Measurements from ENCODE around the gene TSC22D3.
A peak's percentile ranks its signal among the peaks of the same experiment; 100 is the strongest.

Gene TSC22D3

GRCh38 chrX:107729558-107730297 lies 45.9 kb downstream of the TSC22D3 start:
- no peak for DNase-seq

- DNase-seq = no peak
These were observed 47.1 kb downstream of the TSC22D3 start for GRCh38 chrX:107728371-107729099.

DNA sequence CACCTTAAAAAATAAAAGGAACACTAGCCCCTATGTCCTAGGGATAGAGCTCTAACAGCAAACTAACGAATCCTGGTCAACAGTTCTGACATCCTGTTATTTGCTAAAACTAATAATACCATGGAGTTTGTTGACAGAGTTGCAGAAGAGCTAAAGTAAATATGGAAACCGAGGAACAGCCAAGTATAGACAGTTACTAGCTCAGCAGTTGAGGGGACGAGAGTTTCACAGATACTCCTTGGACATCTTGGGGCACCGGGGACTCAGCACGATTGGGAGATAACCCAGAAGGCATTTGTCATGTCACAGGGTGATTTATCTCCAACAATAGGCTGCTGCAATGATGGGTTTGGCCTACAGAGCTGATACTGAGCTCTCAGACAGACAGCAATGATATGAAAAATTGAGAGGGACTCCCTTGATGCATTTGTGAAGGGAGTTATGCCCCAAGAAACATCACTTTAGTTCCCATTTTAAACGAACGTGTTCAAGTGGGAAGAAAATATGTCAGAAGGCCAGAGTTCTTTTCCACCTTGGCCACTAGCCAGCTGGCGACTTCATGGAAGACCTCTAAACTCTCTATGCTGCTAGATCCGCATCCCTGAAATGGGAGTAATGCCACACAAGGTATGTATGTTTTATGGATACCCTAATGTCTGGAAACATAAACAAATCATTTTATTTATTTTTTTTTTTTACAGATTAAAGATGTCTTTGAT lies 48.6 kb downstream of the TSC22D3 start:
- no peak for DNase-seq

DNA sequence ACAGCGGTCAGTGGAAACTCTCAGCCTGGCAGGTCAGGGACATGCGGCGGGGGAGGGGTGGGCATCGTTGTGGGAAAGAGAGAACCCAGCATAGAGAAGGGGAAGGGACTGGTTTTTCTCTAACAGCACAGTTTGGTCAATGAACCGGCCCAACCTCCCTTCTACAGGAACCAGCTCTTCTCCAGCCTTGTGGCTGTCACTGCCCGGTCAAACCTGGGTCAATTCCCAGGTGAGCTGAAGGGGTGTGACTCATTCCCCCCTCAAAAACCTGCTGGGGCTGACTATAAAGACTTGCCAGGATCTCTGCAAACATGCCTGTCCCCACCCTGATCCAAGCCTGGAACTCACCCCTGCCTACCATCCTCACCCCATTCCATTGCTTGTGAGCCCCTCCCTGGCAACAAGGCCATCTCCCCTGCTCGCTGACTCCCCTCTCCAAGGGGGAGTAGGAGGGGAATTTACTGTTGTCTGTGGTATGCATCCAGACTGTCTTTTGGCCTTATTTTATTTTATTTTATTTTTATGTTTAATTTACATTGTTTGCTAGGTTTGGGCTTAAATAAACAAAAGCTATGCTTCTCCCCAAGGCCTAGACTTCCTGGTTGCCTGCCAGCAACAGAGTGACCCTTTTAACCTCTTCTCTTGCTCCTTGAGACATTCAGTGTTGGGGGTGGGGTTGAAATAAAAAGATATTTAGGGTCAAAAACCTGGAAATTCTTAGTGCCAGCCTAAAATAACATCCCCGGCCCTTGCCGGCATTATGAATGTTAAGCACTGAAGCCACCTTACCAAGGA lies 49.6 kb downstream of the TSC22D3 start:
- DNase-seq = no peak

- no peak for DNase-seq
These were observed 50.9 kb downstream of the TSC22D3 start for GRCh38 chrX:107724653-107725052.

GRCh38 chrX:107723511-107723910 lies 52.1 kb downstream of the TSC22D3 start:
- no peak for DNase-seq

GRCh38 chrX:107721966-107722707 lies 53.5 kb downstream of the TSC22D3 start:
- DNase-seq = no peak

GRCh38 chrX:107721318-107721717 lies 54.3 kb downstream of the TSC22D3 start:
- no peak for DNase-seq

GRCh38 chrX:107718156-107718621 lies 57.4 kb downstream of the TSC22D3 start:
- DNase-seq = peak; percentile 62 to 63

GRCh38 chrX:107716816-107717700 lies 58.5 kb downstream of the TSC22D3 start:
- DNase-seq = peak; percentile 76 to 77

GRCh38 chrX:107716118-107716684 lies 59.4 kb downstream of the TSC22D3 start:
- no peak for DNase-seq

DNA sequence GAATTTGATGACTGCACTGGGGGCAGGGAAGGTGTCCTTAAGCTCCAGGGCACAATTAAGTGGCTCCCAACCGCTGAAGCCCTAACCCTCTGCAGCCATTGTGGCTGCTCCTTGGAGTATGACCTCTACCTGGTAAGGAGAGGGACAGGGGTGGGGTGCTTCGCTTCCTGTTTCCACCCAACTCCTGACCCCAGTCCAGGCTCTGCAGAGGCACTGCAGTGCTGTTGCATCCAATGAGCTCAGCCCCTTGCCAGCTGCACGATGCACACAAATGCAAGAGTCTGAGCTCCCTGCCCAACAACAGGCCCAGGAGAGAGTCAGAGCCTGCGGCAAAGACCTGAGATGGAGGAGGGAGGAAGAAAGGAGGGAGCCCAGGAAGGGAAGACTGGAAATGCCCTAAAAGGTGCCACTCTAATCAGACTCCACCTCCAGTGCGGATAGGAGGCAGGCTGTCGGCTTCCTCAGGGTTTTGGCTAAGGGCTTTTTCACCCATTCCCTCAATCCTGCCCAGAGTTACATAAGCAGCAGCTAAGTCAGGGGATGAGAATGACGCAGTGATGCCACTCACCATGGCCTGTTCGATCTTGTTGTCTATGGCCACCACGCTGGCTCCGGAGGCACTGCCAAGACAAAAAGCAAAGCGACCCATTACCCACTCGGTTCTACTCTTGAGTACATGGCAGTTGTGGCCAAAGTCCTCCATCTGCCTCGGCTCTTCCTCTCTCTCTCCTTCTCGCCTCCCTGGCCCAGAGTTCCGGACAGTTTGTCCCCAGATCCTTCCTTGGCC lies 60.1 kb downstream of the TSC22D3 start:
- no peak for DNase-seq

- DNase-seq = no peak
These were observed 61.2 kb downstream of the TSC22D3 start for GRCh38 chrX:107714206-107714891.

- no peak for DNase-seq
These were observed 61.9 kb downstream of the TSC22D3 start for GRCh38 chrX:107713543-107714205.

- DNase-seq = no peak
These were observed 62.4 kb downstream of the TSC22D3 start for GRCh38 chrX:107713203-107713542.

GRCh38 chrX:107712231-107713202 lies 63.1 kb downstream of the TSC22D3 start:
- no peak for DNase-seq

DNA sequence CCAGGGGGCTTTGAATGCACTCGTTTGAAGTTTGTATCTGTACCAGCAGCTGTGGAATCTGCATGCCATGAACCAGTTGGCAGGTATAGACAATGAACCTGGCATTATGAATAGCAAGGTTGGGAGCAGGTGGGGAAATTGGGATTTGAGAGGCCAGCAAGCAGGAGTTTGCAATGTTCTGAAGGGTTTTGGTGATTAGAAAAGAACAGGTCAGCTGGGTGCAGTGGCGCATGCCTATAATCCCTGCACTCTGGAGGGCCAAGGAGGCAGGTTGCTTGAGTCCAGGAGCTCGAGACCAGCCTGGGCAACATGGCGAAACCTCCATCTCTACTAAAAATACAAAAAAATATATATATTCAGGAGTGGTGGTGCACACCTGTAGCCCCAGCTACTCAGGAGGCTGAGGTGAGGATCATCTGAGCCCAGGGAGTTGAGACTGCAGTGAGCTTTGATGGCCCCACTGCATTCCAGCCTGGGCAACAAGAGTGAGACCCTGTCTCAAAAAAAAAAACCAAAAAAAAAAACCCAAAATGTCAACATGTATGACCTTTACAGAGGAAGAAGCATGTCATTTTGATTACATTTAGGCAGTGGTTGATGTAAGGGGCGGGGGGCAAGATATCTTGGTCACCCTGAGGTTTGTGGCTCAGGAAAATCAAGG lies 63.9 kb downstream of the TSC22D3 start:
- no peak for DNase-seq

Measured in activated CD4-positive, alpha-beta T cell treated with anti-CD3 and anti-CD28 coated beads, Interleukin-2, amount 50 U/mL, for 4 hours (primary cell).